Karpas-422 (cell line): ENCODE results near the gene DNMT3A. TPM values are rescaled to one million over a fixed set of nuclear protein-coding genes. Genes with fewer than 3 reads are reported as not detected.

Experiments used
- DNase-seq: peaks from one replicate; pipeline ENCODE4 v3.0.0-alpha.2; 2015
- H2AFZ ChIP-seq: fragments of 200-600 bp; sonication (generic); 2 replicates; pipeline ENCODE4 v1.6.1; 2014; ENCODE audit warnings: antibody characterized with exemption, low read length, mixed read lengths
- H3K27ac ChIP-seq: fragments of 200-600 bp; sonication (generic); 2 replicates; pipeline ENCODE4 v1.5.1; 2014; ENCODE audit warnings: mild to moderate bottlenecking, low read length, moderate library complexity
- H3K27me3 ChIP-seq: fragments of 200-600 bp; sonication (generic); 2 replicates; pipeline ENCODE4 v1.6.1; 2014; ENCODE audit warnings: low read length, mixed read lengths
- H3K36me3 ChIP-seq: fragments of 200-600 bp; sonication (generic); 2 replicates; pipeline ENCODE4 v1.6.1; 2014; ENCODE audit warnings: low read length, mixed read lengths; ENCODE audit not compliant: insufficient read depth
- H3K4me1 ChIP-seq: fragments of 200-600 bp; sonication (generic); 2 replicates; pipeline ENCODE4 v1.6.1; 2014; ENCODE audit warnings: mild to moderate bottlenecking, low read length, mixed read lengths
- H3K4me2 ChIP-seq: fragments of 200-600 bp; sonication (generic); 2 replicates; pipeline ENCODE4 v1.6.1; 2014; ENCODE audit warnings: low read length, low read depth, mild to moderate bottlenecking; ENCODE audit not compliant: poor library complexity, severe bottlenecking
- H3K4me3 ChIP-seq: fragments of 200-600 bp; sonication (generic); 2 replicates; pipeline ENCODE4 v1.5.1; 2014; ENCODE audit warnings: mild to moderate bottlenecking, antibody characterized with exemption, low read length, mixed read lengths
- H3K79me2 ChIP-seq: fragments of 200-600 bp; sonication (generic); 2 replicates; pipeline ENCODE4 v1.6.1; 2014; ENCODE audit warnings: mild to moderate bottlenecking, low read length, mixed read lengths
- H3K9ac ChIP-seq: fragments of 200-600 bp; sonication (generic); 2 replicates; pipeline ENCODE4 v1.6.0; 2014; ENCODE audit warnings: low read length
- H3K9me2 ChIP-seq: fragments of 200-600 bp; sonication (generic), shearing (Covaris generic); replicated peaks from 2 replicates; pipeline ENCODE4 v1.6.0; 2014; ENCODE audit warnings: mild to moderate bottlenecking, low read length, moderate library complexity; ENCODE audit not compliant: insufficient read depth
- H3K9me3 ChIP-seq: fragments of 300-700, 200-600 bp; sonication (generic); 2 replicates; pipeline ENCODE4 v1.6.1; 2014; ENCODE audit warnings: low read length, mixed read lengths
- H4K20me1 ChIP-seq: fragments of 200-600 bp; sonication (generic); 2 replicates; pipeline ENCODE4 v1.6.1; 2014; ENCODE audit warnings: mild to moderate bottlenecking, antibody characterized with exemption, low read length, low read depth; ENCODE audit not compliant: insufficient read depth
- total RNA-seq: library from RNA; depleted of rRNA; stranded (reverse); fragments of >200 nt; shearing (Covaris generic); gene quantifications from 2 replicates; pipeline ENCODE4 v1.2.3, GENCODE V29; 2014; ENCODE audit warnings: low replicate concordance

The DNMT3A gene
- total RNA-seq, 1 experiment from 2014 or later = 0.97 TPM

DNA sequence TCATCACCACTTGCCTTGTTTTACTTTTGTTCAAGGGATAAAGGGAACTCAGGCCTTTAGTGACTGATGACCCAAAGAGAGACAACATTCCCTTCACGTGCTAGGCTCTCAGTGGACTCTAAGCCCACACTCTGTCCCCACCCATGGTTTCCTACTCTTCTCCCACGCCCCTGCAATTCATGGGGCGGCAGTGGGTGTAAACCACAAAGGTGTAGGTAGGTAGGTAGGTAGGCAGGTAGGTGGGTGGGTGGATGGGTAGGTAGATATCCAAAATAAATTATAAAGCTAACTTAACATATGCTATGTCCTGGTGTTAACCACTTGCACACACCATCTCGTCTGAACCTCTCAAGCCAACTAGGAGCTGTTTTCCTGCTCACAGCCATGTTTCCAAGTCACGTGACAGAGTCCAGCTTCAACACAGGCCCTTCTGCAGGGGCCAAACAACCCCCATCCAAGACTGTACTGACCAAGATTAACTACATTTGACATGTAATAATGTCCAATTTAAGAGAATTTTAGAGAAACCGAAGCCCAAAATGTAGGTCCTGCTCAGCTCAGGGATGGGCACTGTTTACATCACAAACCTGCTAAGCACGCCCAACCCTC lies 33.7 kb downstream of the DNMT3A start:
- no peak overlapping the region for H3K9ac ChIP-seq
- DNase-seq = no peak
- H3K4me3 ChIP-seq = no peak overlapping the region
- peaks cover 26% of the 10 kb centered on the region for H3K4me1 ChIP-seq
- peaks cover 48% of the 10 kb centered on the region for H4K20me1 ChIP-seq
- no peak overlapping the region for H2AFZ ChIP-seq
- no peak overlapping the region for H3K27ac ChIP-seq
- no peaks in the 10 kb centered on the region; the same call in 1 of the 2 replicates for H3K27me3 ChIP-seq
- H3K9me2 ChIP-seq = no peaks in the 10 kb centered on the region
- no peak overlapping the region for H3K4me2 ChIP-seq
- no peaks in the 10 kb centered on the region for H3K79me2 ChIP-seq
- no peaks in the 10 kb centered on the region for H3K9me3 ChIP-seq
- no peaks in the 10 kb centered on the region for H3K36me3 ChIP-seq

- H2AFZ ChIP-seq = no peak overlapping the region
- H3K27me3 ChIP-seq = no peaks in the 10 kb centered on the region; the same call in 1 of the 2 replicates
- no peaks in the 10 kb centered on the region for H3K79me2 ChIP-seq
- DNase-seq = no peak
- H3K4me2 ChIP-seq = no peak overlapping the region
- no peaks in the 10 kb centered on the region for H3K9me2 ChIP-seq
- no peak overlapping the region for H3K27ac ChIP-seq
- no peaks in the 10 kb centered on the region for H3K9me3 ChIP-seq
- no peak overlapping the region for H3K9ac ChIP-seq
- no peaks in the 10 kb centered on the region for H3K36me3 ChIP-seq
- peaks cover 38% of the 10 kb centered on the region for H3K4me1 ChIP-seq
- no peak overlapping the region for H3K4me3 ChIP-seq
- peaks cover 58% of the 10 kb centered on the region for H4K20me1 ChIP-seq
These were observed 34.9 kb downstream of the DNMT3A start for GRCh38 chr2:25306777-25307368.

DNA sequence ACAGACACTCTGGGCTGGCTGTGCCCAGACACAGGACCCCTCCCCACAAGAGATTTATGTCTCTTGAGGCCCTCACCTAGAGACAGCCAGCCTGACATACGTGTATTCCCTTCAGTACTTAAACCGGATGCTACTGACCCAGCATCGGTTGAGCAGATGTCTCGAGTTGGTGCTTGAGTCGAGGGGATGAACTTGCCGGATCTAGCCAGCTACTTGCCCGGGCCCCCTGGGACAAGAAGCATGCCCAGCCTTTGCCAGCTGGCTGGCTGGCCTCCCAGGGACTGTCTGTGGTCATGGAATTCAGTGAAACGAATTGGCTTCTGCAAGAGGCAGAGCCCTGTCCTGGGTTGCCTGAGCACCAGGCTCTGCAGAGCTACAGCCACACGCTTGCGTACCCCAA lies 36.0 kb downstream of the DNMT3A start:
- no peak overlapping the region for H3K4me3 ChIP-seq
- H3K36me3 ChIP-seq = no peaks in the 10 kb centered on the region
- H3K9me3 ChIP-seq = no peaks in the 10 kb centered on the region
- no peak overlapping the region for H3K27ac ChIP-seq
- no peak for DNase-seq
- H3K9me2 ChIP-seq = no peaks in the 10 kb centered on the region
- peaks cover 61% of the 10 kb centered on the region for H4K20me1 ChIP-seq
- no peak overlapping the region for H3K4me2 ChIP-seq
- no peak overlapping the region for H2AFZ ChIP-seq
- H3K27me3 ChIP-seq = no peaks in the 10 kb centered on the region; the same call in 1 of the 2 replicates
- H3K79me2 ChIP-seq = no peaks in the 10 kb centered on the region
- H3K4me1 ChIP-seq = peaks cover 49% of the 10 kb centered on the region
- H3K9ac ChIP-seq = no peak overlapping the region

DNA sequence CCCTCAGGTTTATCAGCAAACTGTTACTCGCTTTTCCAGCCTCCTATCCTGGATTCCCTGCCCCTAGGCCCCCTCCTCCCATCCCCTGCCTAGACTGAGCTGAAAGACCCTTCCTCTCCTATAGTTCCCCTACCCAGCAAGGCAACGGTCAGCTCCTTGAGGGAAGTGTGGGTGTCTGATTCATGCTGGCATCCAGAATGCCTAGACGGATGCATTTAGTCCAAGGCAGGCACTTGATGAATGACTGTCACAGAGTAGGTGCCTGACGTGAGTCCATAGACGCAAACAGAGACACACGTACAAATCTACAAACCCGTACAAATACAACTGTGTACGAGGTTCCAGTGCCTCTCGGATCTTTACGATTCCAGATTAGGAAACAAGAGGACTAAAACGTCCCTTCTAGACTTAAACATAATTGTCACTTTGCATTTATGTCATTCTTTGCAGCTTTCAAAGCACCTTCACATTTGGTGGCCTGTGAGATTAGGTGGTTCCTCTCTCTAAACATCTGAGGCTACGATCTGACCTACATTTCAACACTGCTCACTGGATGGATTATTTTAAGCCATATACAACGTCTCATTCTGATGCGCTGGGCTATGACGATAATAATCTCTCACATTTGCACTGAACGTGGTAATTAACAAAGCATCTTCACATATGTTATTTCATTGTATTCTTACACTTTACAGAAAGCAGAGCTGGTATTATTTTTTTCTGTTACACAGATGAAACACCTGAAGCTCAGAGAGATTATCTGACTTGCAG lies 36.7 kb downstream of the DNMT3A start:
- H2AFZ ChIP-seq = no peak overlapping the region
- no peaks in the 10 kb centered on the region for H3K36me3 ChIP-seq
- no peaks in the 10 kb centered on the region for H3K79me2 ChIP-seq
- H3K9ac ChIP-seq = no peak overlapping the region
- H3K4me1 ChIP-seq = peaks cover 50% of the 10 kb centered on the region
- peak overlapping the region; percentile 2 for H3K4me2 ChIP-seq
- H4K20me1 ChIP-seq = peaks cover 57% of the 10 kb centered on the region
- DNase-seq = peak; percentile 74
- H3K27ac ChIP-seq = no peak overlapping the region
- no peaks in the 10 kb centered on the region for H3K9me3 ChIP-seq
- H3K27me3 ChIP-seq = no peaks in the 10 kb centered on the region; the same call in 1 of the 2 replicates
- H3K4me3 ChIP-seq = no peak overlapping the region
- H3K9me2 ChIP-seq = no peaks in the 10 kb centered on the region

DNA sequence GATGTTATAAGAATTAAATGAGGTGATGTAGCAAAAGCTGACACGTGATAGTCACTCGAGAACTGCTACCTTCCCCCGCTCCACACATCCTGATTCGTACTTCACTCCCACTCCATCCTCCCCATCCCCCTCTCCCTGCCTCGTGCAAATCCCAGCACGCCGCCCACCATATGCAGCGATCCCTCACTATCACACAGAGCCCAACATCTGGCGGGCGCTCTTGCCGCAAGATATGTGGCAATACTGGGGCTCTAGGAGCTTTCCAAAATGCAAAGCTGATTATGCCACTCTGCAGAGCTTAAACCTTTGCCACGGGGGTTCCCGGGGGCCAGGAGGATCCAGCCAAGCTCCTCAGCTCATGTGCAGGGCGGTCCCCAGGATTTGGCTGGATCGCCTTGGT lies 37.4 kb downstream of the DNMT3A start:
- Histone ChIP-seq H4K20me1 (peaks cover 56% of the 10 kb centered on the region), H3K36me3 (no peaks in the 10 kb centered on the region), H3K9me2 (no peaks in the 10 kb centered on the region), H3K4me2 (no peak overlapping the region), H3K4me3 (no peak overlapping the region), H3K79me2 (no peaks in the 10 kb centered on the region), H3K27ac (no peak overlapping the region), H3K27me3 (no peaks in the 10 kb centered on the region; the same call in 1 of the 2 replicates), H3K9me3 (no peaks in the 10 kb centered on the region), H3K9ac (no peak overlapping the region), H3K4me1 (peaks cover 50% of the 10 kb centered on the region), H2AFZ (no peak overlapping the region)
- DNase-seq = no peak

DNA sequence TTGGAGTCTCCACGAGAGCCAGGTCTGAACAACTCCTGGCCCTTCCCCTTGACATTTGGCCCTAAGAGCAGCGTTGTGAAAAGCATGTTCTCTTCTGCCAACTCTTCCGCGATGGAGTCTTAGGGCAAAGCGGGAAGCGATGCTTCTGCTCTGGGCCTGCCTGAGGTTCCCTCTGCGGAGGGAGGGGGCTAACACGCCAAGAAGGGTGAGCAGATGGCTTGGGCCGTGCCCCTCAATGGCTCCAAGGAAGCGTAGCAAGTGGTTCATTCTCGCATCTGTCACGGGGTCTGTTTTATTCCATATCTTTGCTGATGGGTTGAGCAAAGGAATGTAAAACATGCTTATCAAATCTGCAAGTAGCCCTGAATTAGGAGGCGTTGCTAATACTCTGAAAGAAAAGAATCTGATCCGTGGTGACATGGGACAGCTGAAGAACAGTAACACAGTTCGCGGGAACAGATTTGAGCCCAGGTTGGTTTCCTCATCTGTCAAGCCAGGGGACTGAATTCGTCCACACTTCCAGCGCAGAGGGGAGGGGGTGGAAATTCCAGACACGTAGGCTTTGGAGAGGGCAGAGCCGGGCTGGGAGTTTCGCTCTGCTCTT lies 38.0 kb downstream of the DNMT3A start:
- no peak overlapping the region for H3K27ac ChIP-seq
- peaks cover 50% of the 10 kb centered on the region for H3K4me1 ChIP-seq
- no peaks in the 10 kb centered on the region for H3K9me2 ChIP-seq
- peaks cover 50% of the 10 kb centered on the region for H4K20me1 ChIP-seq
- no peaks in the 10 kb centered on the region for H3K36me3 ChIP-seq
- no peak overlapping the region for H2AFZ ChIP-seq
- H3K4me2 ChIP-seq = no peak overlapping the region
- no peaks in the 10 kb centered on the region for H3K79me2 ChIP-seq
- no peaks in the 10 kb centered on the region; the same call in 1 of the 2 replicates for H3K27me3 ChIP-seq
- H3K9ac ChIP-seq = no peak overlapping the region
- DNase-seq = no peak
- H3K9me3 ChIP-seq = no peaks in the 10 kb centered on the region
- no peak overlapping the region for H3K4me3 ChIP-seq

GRCh38 chr2:25302758-25303375 lies 38.9 kb downstream of the DNMT3A start:
- Histone ChIP-seq H3K9me3 (no peaks in the 10 kb centered on the region), H2AFZ (no peak overlapping the region), H4K20me1 (peaks cover 48% of the 10 kb centered on the region), H3K4me3 (no peak overlapping the region), H3K27me3 (no peaks in the 10 kb centered on the region; the same call in 1 of the 2 replicates), H3K36me3 (no peaks in the 10 kb centered on the region), H3K79me2 (no peaks in the 10 kb centered on the region), H3K27ac (no peak overlapping the region), H3K9me2 (no peaks in the 10 kb centered on the region), H3K9ac (no peak overlapping the region), H3K4me1 (peaks cover 50% of the 10 kb centered on the region), H3K4me2 (peak overlapping the region; percentile 50)
- peak; percentile 57 for DNase-seq
